Breast epithelium (tissue), 4 donors: ENCODE results near the gene BORCS6. TPM values are rescaled to one million over a fixed set of nuclear protein-coding genes. Genes with fewer than 3 reads are reported as not detected.
A peak's percentile ranks its signal among the peaks of the same experiment; 100 is the strongest.

Source experiments
- DNase-seq, 2 donors: peaks; one replicate each; pipeline ENCODE4 v3.0.0-alpha.2; 2019; ENCODE audit warnings: low spot score in 2 of 2
- H3K27ac ChIP-seq, 2 donors: fragments of 200-600 bp; sonication (generic) in 1 of 2; one replicate each; pipeline ENCODE4 v1.5.1; 2016 to 2019; ENCODE audit warnings: mild to moderate bottlenecking in 1 of 2
- H3K27me3 ChIP-seq, 2 donors: fragments of 200-600 bp; sonication (generic) in 1 of 2; one replicate each; pipeline versions ENCODE4 v1.5.1 to v1.6.0; 2017 to 2019; ENCODE audit warnings: control low read depth in 1 of 2, mild to moderate bottlenecking in 1 of 2
- H3K36me3 ChIP-seq: fragments of 200-600 bp; one replicate; pipeline ENCODE4 v1.5.1; 2019
- H3K4me1 ChIP-seq, 2 donors: fragments of 200-600 bp; sonication (generic); one replicate each; pipeline ENCODE4 v1.5.1; 2016 to 2019; ENCODE audit warnings: control low read depth in 1 of 2
- H3K4me3 ChIP-seq, 3 donors: fragments of 200-600 bp; sonication (generic); 1 replicate in 2 of 3; 2 replicates in 1 of 3; pipeline ENCODE4 v1.5.1; 2016 to 2019; ENCODE audit warnings: mild to moderate bottlenecking in 3 of 3, moderate library complexity in 2 of 3
- H3K9me3 ChIP-seq, 2 donors: fragments of 200-600 bp; sonication (generic) in 1 of 2; one replicate each; pipeline ENCODE4 v1.5.1; 2016 to 2019; ENCODE audit warnings: control low read depth in 1 of 2
- CTCF ChIP-seq, 3 donors: fragments of 450-650 bp; IDR thresholded peaks; one replicate each; pipeline ENCODE4 v1.5.1; 2016 to 2017; ENCODE audit warnings: antibody characterized with exemption in 3 of 3, mild to moderate bottlenecking in 3 of 3, moderate library complexity in 3 of 3
- POLR2A ChIP-seq: fragments of 450-650 bp; IDR thresholded peaks from one replicate; pipeline ENCODE4 v1.6.1; 2016; ENCODE audit warnings: antibody characterized with exemption, mild to moderate bottlenecking, moderate library complexity
- POLR2AphosphoS5 ChIP-seq, 3 donors: sonication (generic); formaldehyde crosslinking; IDR thresholded peaks; one replicate each; pipeline ENCODE4 v1.6.1; 2017; ENCODE audit warnings: antibody characterized with exemption in 3 of 3
- intact Hi-C: fragments of 100-400 bp; cut with DNase I; formaldehyde crosslinking; loops from one replicate; pipeline ENCODE4 v1.15.1; 2023; ENCODE audit warnings: low total_unique reads
- total RNA-seq, 3 donors: library from RNA; depleted of rRNA; stranded (reverse); fragments of >200 nt; gene quantifications; one replicate each; pipeline ENCODE4 v1.1.0, GENCODE V29; 2016

The BORCS6 gene
- 10 to 100 TPM in 2 of 3 donors, 1 to 10 TPM in 1; 8.5 to 11.5 (median 10.8) TPM for total RNA-seq

GRCh38 chr17:8189711-8190477, at the start of gene BORCS6:
BORCS6 (minus strand) TSS chr17:8190180; CDS start chr17:8190140, 40 bp downstream.
- no peaks in the 10 kb centered on the region for H3K9me3 ChIP-seq
- DNase-seq, result peak; percentile 95 to 98
- TF ChIP-seq POLR2A (peak; percentile 59), POLR2AphosphoS5 (IDR thresholded peaks at IDR 0.05) (peak; percentile 65 to 81 (median 70)), CTCF (IDR thresholded peaks at IDR 0.05) (no peak)
- no peaks in the 10 kb centered on the region for H3K27me3 ChIP-seq
- intact Hi-C loops, result loop anchor here (1.0 to 5.0 kb wide), 2 partner anchors 32 to 68 kb away; no protein-coding TSS in a partner anchor
- peak within 1 kb of the TSS; percentile 94 to 96 for H3K27ac ChIP-seq
- H3K36me3 ChIP-seq, result no peaks in the 10 kb centered on the region
- peaks cover 0 to 10% of the 10 kb centered on the region in 2 donors for H3K4me1 ChIP-seq
- H3K4me3 ChIP-seq, result peak within 1 kb of the TSS; percentile 68 to 93 (median 91)

- Histone ChIP-seq H3K36me3 (no peaks in the 10 kb centered on the region), H3K4me1 (no peaks in the 10 kb centered on the region), H3K9me3 (no peaks in the 10 kb centered on the region), H3K27me3 (no peaks in the 10 kb centered on the region), H3K4me3 (no peak overlapping the region), H3K27ac (peak overlapping the region; percentile 36 to 63)
- DNase-seq, result no peak
- TF ChIP-seq POLR2AphosphoS5 (IDR thresholded peaks at IDR 0.05) (no peak), POLR2A (no peak), CTCF (IDR thresholded peaks at IDR 0.05) (no peak)
- intact Hi-C loops, result no loop called here
Measured at GRCh38 chr17:8237886-8238285, 47.9 kb upstream of the BORCS6 start.

- H3K4me1 ChIP-seq, result no peaks in the 10 kb centered on the region
- intact Hi-C loops, result no loop called here
- H3K27ac ChIP-seq, result no peak overlapping the region
- no peaks in the 10 kb centered on the region for H3K27me3 ChIP-seq
- H3K4me3 ChIP-seq, result no peak overlapping the region
- H3K36me3 ChIP-seq, result no peaks in the 10 kb centered on the region
- no peaks in the 10 kb centered on the region for H3K9me3 ChIP-seq
- no peak for TF ChIP-seq POLR2A
- TF ChIP-seq POLR2AphosphoS5 (IDR thresholded peaks at IDR 0.05), result peak in 1 of 3 donors; percentile 56
- TF ChIP-seq CTCF (IDR thresholded peaks at IDR 0.05), result no peak
- peak in 1 of 2 donors; percentile 69 for DNase-seq
Measured at GRCh38 chr17:8237175-8237574, 47.2 kb upstream of the BORCS6 start.

GRCh38 chr17:8235676-8236075, 45.7 kb upstream of the BORCS6 start:
- intact Hi-C loops, result no loop called here
- TF ChIP-seq POLR2AphosphoS5 (IDR thresholded peaks at IDR 0.05), result no peak
- no peak for TF ChIP-seq CTCF (IDR thresholded peaks at IDR 0.05)
- TF ChIP-seq POLR2A, result no peak
- H3K36me3 ChIP-seq, result peaks cover 7% of the 10 kb centered on the region
- DNase-seq, result no peak
- H3K4me1 ChIP-seq, result no peaks in the 10 kb centered on the region
- no peak overlapping the region for H3K27ac ChIP-seq
- no peaks in the 10 kb centered on the region for H3K27me3 ChIP-seq
- H3K9me3 ChIP-seq, result no peaks in the 10 kb centered on the region
- no peak overlapping the region for H3K4me3 ChIP-seq
